Prostate gland (tissue), 2 donors: ENCODE data around the gene MARK3.

Source experiments
- POLR2A ChIP-seq: fragments of 450-650 bp; IDR thresholded peaks from one replicate; pipeline ENCODE4 v1.6.1; 2016; ENCODE audit warnings: antibody characterized with exemption, mild to moderate bottlenecking
- TF ChIP-seq, protein P1 (sequence below), 4 experiments: fragments of 200-600 bp in 2 of 4; fragments of 450-650 bp in 2 of 4; sonication (generic) in 2 of 4; IDR thresholded peaks; 1 replicate in 3 of 4; 2 replicates in 1 of 4; pipeline ENCODE4 v1.5.1; 2016 to 2019; ENCODE audit warnings: antibody characterized with exemption in 4 of 4, mild to moderate bottlenecking in 2 of 4, moderate library complexity in 2 of 4

DNA sequence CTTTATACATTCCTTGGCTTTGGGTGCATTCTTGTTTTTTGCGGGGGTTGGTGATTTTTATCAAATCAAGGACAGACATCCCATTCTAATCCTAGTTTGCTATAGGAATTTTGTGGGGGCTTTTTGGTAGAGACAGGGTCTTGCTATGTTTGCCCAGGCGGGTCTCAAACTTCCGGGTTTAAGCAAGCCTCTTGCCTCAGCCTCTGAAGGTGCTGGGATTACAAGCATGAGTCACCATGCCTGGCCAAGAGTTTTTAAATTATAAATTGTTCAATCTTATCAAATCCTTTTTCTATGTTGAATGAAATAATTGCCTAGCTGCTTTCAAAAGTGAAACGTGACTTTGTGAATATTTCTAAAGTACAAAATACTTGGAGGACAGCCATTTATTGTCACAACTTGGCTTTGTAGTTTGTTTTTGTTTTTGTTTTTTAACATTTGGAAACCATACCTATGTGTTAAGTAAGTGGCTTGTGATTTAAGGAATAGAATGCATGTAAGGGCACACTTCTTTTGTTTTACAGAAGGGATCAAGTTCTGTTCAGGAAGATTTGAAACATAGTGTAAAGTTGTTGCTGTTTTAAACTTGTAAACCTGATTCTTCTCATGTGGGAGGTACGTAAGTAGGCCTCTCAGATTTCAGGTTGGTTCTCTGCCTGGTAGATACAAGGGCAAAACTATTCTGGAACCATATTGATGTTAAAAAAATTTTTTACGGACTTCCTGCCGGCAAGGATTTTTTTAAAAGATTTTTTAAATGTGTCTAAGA, 13.4 kb downstream of the MARK3 start:
- TF ChIP-seq, protein P1, sequence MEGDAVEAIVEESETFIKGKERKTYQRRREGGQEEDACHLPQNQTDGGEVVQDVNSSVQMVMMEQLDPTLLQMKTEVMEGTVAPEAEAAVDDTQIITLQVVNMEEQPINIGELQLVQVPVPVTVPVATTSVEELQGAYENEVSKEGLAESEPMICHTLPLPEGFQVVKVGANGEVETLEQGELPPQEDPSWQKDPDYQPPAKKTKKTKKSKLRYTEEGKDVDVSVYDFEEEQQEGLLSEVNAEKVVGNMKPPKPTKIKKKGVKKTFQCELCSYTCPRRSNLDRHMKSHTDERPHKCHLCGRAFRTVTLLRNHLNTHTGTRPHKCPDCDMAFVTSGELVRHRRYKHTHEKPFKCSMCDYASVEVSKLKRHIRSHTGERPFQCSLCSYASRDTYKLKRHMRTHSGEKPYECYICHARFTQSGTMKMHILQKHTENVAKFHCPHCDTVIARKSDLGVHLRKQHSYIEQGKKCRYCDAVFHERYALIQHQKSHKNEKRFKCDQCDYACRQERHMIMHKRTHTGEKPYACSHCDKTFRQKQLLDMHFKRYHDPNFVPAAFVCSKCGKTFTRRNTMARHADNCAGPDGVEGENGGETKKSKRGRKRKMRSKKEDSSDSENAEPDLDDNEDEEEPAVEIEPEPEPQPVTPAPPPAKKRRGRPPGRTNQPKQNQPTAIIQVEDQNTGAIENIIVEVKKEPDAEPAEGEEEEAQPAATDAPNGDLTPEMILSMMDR (IDR thresholded peaks at IDR 0.05): no peak
- no peak for TF ChIP-seq POLR2A
